ENCODE results near the gene GNB5.
"Not testable (repeated sequence)": the region's sequence is repeated elsewhere in the genome, so short reads cannot be mapped to it uniquely, and the experiment has no call there.

Gene GNB5

DNA sequence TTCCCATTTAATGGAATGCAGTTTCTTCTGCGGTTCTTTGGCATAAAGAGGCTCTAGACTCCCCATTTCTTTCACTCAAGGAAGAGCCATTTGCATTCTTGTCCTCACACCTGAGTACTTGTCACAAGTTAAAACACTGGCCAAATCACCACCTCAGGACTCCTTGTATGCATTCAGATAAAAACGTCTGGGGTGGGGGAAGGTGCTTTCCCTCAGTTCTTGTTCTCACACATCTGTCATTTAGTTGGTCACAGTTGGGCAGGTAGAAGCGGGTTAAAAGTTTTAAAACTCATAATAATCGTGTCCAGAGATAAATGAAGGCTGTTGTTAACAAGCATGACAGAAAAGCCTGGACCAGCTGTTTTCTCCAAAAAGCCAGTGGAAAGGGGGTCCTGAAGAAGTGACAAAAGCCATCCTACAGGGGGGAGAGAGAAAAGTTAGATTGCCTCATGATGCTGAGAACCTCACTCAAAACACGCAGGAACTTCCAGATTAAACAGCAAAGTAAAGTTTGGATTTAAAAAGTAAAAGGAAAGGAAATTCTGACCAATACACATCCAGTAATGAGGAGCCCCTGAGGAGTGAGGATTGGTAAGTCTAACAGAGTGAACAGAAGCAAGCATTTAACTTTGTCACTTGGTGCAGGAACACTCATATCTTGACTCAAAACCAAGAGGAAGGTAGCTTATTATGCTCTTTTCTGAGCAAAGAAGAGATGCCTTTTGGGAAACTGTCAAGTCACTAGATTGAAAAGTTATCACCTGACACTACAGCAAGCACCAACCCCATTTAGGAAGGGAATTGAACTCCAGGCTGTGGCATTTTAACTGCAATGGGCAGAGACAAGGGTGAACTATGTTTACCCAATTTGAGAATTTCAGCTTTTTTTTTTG is 81.4 kb downstream of the GNB5 start:
- DNase-seq: no peak

DNA sequence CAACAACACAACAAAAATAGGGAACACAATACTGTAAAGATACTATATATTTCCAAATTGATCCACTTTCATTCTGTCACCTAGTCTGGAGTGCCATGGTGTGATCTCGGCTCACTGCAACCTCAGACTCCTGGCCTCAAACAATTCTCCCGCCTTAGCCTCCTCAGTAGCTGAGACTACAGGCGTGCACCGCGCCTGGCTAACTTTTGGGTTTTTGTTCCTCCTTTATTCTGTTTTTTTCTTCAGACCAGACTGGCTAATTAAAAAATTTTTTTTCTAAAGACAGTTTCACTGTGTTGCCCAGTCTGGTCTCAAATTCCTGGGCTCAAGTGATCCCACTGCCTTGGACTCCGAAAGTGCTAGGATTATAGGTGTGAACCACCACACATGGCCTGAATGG is 84.0 kb downstream of the GNB5 start:
- no peak for DNase-seq

DNA sequence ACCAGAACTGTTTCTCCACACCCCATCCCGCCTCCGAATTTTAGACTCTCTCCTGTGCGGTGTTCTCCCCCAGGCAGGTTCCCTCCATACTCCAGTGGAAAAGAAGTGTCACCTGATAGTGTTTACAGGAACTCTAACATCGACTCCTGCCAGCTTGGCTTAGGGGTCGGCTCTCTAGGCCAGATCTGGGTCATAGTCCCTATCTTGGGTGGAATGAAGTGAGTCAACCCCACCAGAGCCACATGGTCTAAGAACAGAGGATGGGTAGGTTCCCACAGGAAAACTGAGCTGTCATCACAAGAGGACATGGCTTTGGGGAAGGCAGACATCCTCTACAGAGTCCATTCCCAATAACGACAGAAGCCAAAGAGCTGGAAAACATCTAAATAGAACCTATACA is 84.6 kb downstream of the GNB5 start:
- no peak for DNase-seq

- DNase-seq: no peak
Observed at GRCh38 chr15:52105846-52106245, 85.3 kb downstream of the GNB5 start.

DNA sequence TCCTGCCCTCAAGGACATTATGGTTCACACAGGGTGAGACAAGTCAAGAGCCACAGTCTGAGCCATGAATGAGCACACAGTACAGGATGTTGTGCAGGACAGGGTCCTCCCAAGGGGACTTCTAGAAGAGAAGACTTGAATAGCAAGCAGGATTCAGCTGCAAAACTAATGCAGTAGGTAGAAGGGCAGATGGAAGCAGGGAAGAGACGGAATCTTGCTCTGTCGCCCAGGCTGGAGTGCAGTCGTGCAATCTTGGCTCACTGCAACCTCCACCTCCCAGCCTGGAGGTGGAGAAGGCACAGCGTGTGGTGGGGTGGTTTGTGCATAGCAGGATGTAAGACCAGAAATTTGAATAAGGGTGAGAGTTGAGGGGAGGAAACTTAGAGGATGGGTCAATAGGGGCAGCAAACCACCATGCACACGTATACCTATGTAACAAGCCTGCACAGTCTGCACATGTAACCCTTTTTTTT is 86.6 kb downstream of the GNB5 start:
- no peak for DNase-seq

- DNase-seq: no peak
Observed at GRCh38 chr15:52103217-52104207, 87.7 kb downstream of the GNB5 start.

GRCh38 chr15:52102463-52102862 is 88.7 kb downstream of the GNB5 start:
- DNase-seq: no peak

DNA sequence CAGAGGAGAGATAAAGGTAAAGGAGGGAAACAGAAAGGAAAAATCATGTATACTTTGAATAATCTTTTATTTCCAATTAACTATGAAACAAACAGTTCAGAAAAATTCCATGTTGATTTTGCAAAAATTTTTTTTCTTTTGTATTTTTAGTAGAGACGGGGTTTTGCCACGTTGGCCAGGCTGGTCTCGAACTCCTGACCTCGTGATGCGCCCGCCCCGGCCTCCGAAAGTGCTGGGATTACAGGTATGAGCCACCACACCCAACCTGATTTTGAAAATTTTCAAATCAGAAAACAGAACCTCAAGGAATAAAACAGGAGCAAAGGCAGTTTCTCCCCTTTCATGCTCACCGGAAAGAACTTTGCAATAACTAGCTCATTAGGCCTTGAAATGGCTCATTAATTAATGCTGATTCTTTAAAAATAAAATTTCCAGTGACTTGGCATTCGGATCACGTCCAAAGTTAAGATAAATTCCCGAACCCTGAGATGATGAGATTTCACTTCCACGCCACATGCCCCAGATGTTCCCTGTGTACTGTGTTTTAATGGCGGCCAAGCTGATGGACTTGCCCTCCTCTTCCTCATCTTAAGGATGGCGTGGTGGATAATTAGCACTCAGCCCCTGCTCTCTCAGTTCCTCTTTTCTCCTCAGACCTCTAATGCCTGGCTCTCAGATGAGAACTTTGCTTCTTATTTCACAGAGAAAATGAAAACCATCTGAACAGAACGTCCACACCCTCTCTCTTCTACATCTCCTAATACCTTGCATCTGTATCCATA is 89.5 kb downstream of the GNB5 start:
- no peak for DNase-seq

DNA sequence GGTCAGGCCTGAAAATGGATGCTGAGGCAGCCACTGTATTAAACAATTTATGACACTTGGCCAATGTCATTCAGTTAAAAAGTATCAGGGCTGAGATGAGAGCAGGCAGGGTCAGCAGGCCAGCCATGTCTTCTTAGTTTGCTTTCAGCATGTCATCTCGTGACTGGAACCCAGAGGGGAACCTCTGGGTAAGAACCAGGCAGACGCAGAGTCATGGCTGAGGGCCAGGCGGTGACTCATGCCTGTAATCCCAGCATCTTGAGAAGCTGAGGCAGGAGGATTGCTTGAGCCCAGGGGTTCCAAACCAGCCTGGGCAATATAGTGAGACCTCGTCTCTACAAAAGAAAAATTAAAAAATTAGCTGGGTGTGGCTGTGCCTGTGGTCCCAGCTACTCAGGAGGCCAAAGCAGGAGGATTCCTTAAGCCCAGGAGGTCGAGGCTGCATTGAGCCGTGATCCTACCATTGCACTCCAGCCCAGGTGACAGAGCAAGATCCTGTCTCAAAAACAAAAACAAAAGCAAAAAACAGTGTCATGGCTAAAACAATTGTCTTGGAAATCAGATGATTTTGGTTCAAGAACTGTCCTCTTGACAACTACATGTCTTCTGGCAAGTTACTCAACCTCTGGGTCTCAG is 90.3 kb downstream of the GNB5 start:
- DNase-seq: peak; percentile 73

- no peak for DNase-seq
Observed at GRCh38 chr15:52099651-52100272, 91.4 kb downstream of the GNB5 start.

DNA sequence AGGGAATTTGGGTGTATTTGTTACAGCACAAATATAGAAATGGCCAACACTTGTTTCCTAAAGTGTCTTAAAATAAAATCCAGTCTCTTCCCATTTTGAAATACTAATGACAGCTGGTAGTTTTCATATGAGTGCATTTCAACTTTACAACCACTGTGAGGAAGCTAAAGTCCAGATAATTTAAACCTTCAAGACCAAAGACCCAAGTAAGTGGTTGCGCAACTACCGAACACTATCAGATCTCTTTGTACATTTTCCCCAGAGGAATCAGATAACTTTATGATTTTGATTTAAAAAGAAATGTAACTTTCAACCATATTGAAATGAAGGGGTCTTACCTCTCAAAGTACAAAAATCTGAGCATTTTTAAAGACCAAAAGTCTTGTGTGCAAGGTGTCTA is 92.9 kb downstream of the GNB5 start:
- DNase-seq: peak; percentile 80

GRCh38 chr15:52097180-52097579 is 94.0 kb downstream of the GNB5 start:
- peak; percentile 42 for DNase-seq

DNA sequence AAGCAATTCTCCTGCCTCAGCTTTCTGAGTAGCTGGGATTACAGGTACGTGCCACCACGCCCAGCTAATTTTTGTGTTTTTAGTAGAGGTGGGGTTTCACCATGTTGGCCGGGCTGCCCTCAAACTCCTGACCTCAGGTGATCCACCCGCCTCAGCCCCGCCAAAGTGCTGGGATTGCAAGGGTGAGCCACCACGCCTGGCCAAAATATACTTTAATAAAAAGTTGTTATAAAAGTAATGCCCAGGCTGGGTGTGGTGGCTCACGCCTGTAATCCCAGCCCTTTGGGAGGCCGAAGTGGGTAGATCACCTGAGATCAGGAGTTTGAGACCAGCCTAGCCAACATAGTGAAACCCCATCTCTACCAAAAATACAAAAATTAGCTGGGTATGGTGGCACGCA is 94.7 kb downstream of the GNB5 start:
- DNase-seq: not testable (repeated sequence)

GRCh38 chr15:52095597-52096262 is 95.5 kb downstream of the GNB5 start:
- DNase-seq: no peak

DNA sequence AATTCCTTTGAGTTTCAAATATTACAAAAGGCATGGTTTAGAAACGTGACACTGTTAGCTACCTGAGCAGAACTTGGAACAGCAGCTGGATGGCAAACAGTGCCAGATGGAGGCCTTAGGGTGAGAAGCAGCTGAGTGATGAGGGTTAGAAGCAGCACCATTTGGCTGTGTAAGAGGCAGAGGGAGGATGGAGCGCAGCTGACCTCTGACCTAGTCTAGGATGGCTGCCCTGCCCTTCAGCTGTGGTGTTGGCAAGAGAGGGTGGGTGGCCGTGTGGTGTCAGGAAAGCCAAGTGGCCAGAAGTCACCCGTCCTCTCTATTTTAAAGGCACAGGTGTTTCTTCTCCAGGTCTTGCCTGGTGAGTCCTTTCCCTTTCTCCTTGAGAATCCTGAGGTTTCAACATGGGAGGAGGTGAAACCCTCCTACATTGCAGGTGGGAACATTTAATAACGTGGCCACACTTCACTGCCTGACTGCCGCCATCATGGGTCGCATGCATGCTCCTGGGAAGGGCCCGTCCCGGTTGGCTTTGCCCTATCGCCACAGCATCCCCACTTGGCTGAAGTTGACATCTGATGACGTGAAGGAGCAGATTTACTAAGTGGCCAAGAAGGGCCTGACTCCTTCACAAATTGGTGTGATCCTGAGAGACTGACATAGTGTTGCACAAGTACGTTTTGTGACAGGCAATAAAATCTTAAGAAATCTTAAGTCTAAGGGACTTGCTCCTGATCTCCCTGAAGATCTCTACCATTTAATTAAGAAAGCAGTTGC is 96.2 kb downstream of the GNB5 start:
- DNase-seq: no peak

- DNase-seq: no peak
Observed at GRCh38 chr15:52093539-52094510, 97.4 kb downstream of the GNB5 start.

DNA sequence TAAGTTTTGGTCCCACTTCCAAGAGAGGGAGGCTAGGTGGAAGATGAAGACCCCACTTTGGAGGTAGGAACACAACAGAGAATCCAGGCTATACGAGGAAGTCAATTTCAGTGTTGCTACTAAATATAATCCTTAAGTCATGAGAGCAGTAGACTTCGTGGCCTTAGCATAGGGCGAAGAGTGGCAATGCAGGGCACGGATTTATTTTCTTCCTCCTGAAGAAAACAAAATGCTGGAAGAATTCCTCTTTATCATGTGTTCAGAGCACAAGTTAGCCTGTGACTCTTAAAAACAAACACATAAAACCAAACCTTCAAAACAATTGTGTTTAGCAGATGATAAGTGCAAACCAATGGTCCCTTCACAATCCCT is 98.0 kb downstream of the GNB5 start:
- DNase-seq: no peak

GRCh38 chr15:52090193-52090592 is 101.0 kb downstream of the GNB5 start:
- no peak for DNase-seq
